ENCODE results near the gene NAT10. TPM values are rescaled to one million over a fixed set of nuclear protein-coding genes. Genes with fewer than 3 reads are reported as not detected.

NAT10 gene
- total RNA-seq, 1 experiment from 2014 or later = 103 TPM

DNA sequence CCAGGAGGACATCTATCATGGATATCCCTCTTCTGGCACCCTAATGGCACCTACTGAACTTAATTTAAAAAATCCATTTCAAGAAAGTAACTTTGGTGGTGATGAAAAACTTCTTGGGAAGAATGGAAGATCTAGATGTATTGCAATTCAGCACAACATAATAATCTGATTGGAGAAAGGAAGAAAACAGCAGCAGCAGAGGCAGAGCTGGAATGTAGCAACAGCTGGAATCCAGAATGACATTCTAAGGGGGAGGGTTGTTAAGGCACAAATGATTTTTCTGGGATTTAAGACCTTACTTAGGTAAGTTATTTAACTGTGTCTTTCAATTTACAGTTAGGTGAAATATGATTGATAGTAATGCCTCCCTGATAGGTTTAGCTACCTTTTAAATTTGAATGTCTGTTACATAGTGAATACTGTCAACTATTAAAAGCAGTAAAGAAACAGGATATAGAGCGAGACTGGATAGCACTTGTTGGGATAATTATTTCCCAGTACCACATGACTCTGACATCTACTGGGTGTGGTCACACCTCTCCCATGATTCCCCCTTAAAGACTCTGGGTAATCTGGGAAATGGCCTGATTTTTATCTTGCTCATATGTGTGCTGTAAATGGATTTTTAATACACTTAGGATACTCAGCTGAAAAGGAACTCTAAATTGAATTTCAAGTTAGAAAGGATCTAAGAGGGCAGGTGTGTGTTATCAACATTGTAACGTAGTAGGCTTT, 42.2 kb upstream of the NAT10 start:
- Histone ChIP-seq H3K23me2 (ENCODE audit: insufficient read length, low read depth, low read length, poor library complexity, severe bottlenecking) (no peaks in the 10 kb centered on the region), H2BK12ac (ENCODE audit: insufficient read length, low read depth, low read length) (no peak overlapping the region), H3K4me1 (ENCODE audit: insufficient read depth, low read length) (no peaks in the 10 kb centered on the region), H3K18ac (ENCODE audit: insufficient read length, low read depth, low read length) (no peak overlapping the region), H4K8ac (replicated peaks; ENCODE audit: insufficient read length, low read depth, low read length) (no peak overlapping the region), H2AK5ac (ENCODE audit: insufficient read length, low read length) (no peak overlapping the region), H3K9me3 (ENCODE audit: control insufficient read depth, low read depth, low read length) (no peaks in the 10 kb centered on the region), H3T11ph (ENCODE audit: low read length) (no peak overlapping the region), H2BK120ac (ENCODE audit: low read depth, low read length, poor library complexity, severe bottlenecking) (no peak overlapping the region), H2AFZ (ENCODE audit: low read length) (no peak overlapping the region), H3K27ac (ENCODE audit: insufficient read length, low read depth, low read length) (no peak overlapping the region), H2BK5ac (ENCODE audit: insufficient read length, low read length) (no peak overlapping the region), H4K20me1 (ENCODE audit: control insufficient read depth, insufficient read depth, insufficient read length) (no peaks in the 10 kb centered on the region), H3K14ac (ENCODE audit: insufficient read depth, low read length) (no peak overlapping the region), H2BK20ac (ENCODE audit: low read depth, low read length, poor library complexity, severe bottlenecking) (no peak overlapping the region), H3K56ac (ENCODE audit: insufficient read length, low read depth, low read length) (no peak overlapping the region), H3K79me1 (ENCODE audit: insufficient read depth, low read depth, low read length, poor library complexity, severe bottlenecking) (no peaks in the 10 kb centered on the region), H4K91ac (ENCODE audit: insufficient read length, low read depth, low read length) (no peak overlapping the region), H3K4ac (ENCODE audit: low read depth, low read length) (no peak overlapping the region), H3K4me2 (ENCODE audit: insufficient read depth, insufficient read length, low read length) (no peak overlapping the region), H4K5ac (ENCODE audit: insufficient read length, low read depth, low read length) (no peak overlapping the region), H3K23ac (ENCODE audit: insufficient read length, low read depth, low read length) (no peak overlapping the region), H3K9ac (ENCODE audit: extremely low read depth, insufficient read length, low read length) (no peak overlapping the region), H2BK15ac (ENCODE audit: low read depth, low read length) (no peak overlapping the region), H3K79me2 (ENCODE audit: insufficient read depth, low read length) (peaks cover 81% of the 10 kb centered on the region), H3K27me3 (ENCODE audit: insufficient read depth, low read length) (no peaks in the 10 kb centered on the region)
- TF ChIP-seq, protein P1, sequence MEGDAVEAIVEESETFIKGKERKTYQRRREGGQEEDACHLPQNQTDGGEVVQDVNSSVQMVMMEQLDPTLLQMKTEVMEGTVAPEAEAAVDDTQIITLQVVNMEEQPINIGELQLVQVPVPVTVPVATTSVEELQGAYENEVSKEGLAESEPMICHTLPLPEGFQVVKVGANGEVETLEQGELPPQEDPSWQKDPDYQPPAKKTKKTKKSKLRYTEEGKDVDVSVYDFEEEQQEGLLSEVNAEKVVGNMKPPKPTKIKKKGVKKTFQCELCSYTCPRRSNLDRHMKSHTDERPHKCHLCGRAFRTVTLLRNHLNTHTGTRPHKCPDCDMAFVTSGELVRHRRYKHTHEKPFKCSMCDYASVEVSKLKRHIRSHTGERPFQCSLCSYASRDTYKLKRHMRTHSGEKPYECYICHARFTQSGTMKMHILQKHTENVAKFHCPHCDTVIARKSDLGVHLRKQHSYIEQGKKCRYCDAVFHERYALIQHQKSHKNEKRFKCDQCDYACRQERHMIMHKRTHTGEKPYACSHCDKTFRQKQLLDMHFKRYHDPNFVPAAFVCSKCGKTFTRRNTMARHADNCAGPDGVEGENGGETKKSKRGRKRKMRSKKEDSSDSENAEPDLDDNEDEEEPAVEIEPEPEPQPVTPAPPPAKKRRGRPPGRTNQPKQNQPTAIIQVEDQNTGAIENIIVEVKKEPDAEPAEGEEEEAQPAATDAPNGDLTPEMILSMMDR (conservative IDR thresholded peaks at IDR 0.05) = no peak
- Mint-ChIP-seq H3K9me3 (no peaks in the 10 kb centered on the region), H3K36me3 (ENCODE audit: insufficient read depth in 1 of 3, low read depth in 3 of 3) (peaks cover 26 to 57% (median 57%) of the 10 kb centered on the region in 3 experiments), H3K27ac (no peak overlapping the region; a peak in 2 of 7 replicates), H3K4me3 (no peak overlapping the region), H3K4me1 (peaks cover 6 to 24% of the 10 kb centered on the region in 2 experiments), H3K27me3 (ENCODE audit: low read depth) (no peaks in the 10 kb centered on the region; the same call in 1 of the 2 replicates)
- no peak for DNase-seq
- WGBS (ENCODE audit: extremely low coverage, insufficient read length, low lambda C conversion rate) = no CpG with 5 or more reads among the region's 2 CpGs

All from H9 (cell line).